OCI-LY1 (cell line): Measurements from ENCODE around the gene FBXO7.

ENCODE experiments used
- H2AFZ ChIP-seq: fragments of 200-600 bp; sonication (generic), shearing (Covaris generic); 2 replicates; pipeline ENCODE4 v1.6.0; 2014; ENCODE audit warnings: antibody characterized with exemption, mild to moderate bottlenecking, low read length
- H3F3A ChIP-seq: fragments of 200-600 bp; sonication (generic), shearing (Covaris generic); 2 replicates; pipeline ENCODE4 v1.6.0; 2014; ENCODE audit warnings: mild to moderate bottlenecking, antibody characterized with exemption, low read length, moderate library complexity; ENCODE audit not compliant: insufficient read depth
- H3K27ac ChIP-seq: fragments of 200-600 bp; sonication (generic); 2 replicates; pipeline ENCODE4 v1.5.1; 2014; ENCODE audit warnings: low read length, mixed run types, mild to moderate bottlenecking, low read depth; ENCODE audit not compliant: poor library complexity, severe bottlenecking
- H3K27me3 ChIP-seq: fragments of 200-600 bp; sonication (generic); 2 replicates; pipeline ENCODE4 v1.6.0; 2014; ENCODE audit warnings: antibody characterized with exemption, mild to moderate bottlenecking, low read length, moderate library complexity; ENCODE audit not compliant: insufficient read depth
- H3K36me3 ChIP-seq: fragments of 200-600 bp; sonication (generic); 2 replicates; pipeline ENCODE4 v1.6.1; 2014; ENCODE audit warnings: mild to moderate bottlenecking, antibody characterized with exemption, low read length, moderate library complexity, mixed read lengths; ENCODE audit not compliant: insufficient read depth
- H3K4me1 ChIP-seq: fragments of 200-600 bp; sonication (generic); 2 replicates; pipeline ENCODE4 v1.5.1; 2014; ENCODE audit warnings: mild to moderate bottlenecking, low read length, moderate library complexity; ENCODE audit not compliant: insufficient read depth, severe bottlenecking
- H3K4me2 ChIP-seq: fragments of 200-600 bp; sonication (generic), shearing (Covaris generic); 2 replicates; pipeline ENCODE4 v1.6.1; 2014; ENCODE audit warnings: low read length
- H3K4me3 ChIP-seq: fragments of 200-600 bp; sonication (generic); 2 replicates; pipeline ENCODE4 v1.5.1; 2014; ENCODE audit warnings: low read length, low read depth, mild to moderate bottlenecking, mixed read lengths; ENCODE audit not compliant: poor library complexity, severe bottlenecking
- H3K79me2 ChIP-seq: fragments of 200-600 bp; shearing (Covaris generic); 2 replicates; pipeline ENCODE4 v1.6.1; 2016; ENCODE audit warnings: mixed run types, low read length, mixed read lengths; ENCODE audit not compliant: insufficient read depth
- H3K9ac ChIP-seq: fragments of 200-600 bp; sonication (generic), shearing (Covaris generic); 2 replicates; pipeline ENCODE4 v1.6.1; 2014; ENCODE audit warnings: mild to moderate bottlenecking, low read length, mixed read lengths
- H3K9me2 ChIP-seq: fragments of 200-600 bp; sonication (generic), shearing (Covaris generic); 2 replicates; pipeline ENCODE4 v1.6.1; 2014; ENCODE audit warnings: low read depth, mild to moderate bottlenecking, low read length, mixed read lengths
- H3K9me3 ChIP-seq: fragments of 200-600 bp; shearing (Covaris generic); 2 replicates; pipeline ENCODE4 v1.6.1; 2014; ENCODE audit warnings: low read length, mixed read lengths
- H4K20me1 ChIP-seq: fragments of 200-600 bp; sonication (generic), shearing (Covaris generic); 2 replicates; pipeline ENCODE4 v1.6.0; 2016; ENCODE audit warnings: mild to moderate bottlenecking, low read length; ENCODE audit not compliant: insufficient read depth
- EZH2 ChIP-seq: fragments of 200-600 bp; sonication (generic), shearing (Covaris generic); IDR thresholded peaks from 2 replicates; pipeline ENCODE4 v1.8.0; 2017; ENCODE audit warnings: borderline replicate concordance, mixed run types, mild to moderate bottlenecking, antibody characterized with exemption, low read length, moderate library complexity, mixed read lengths
- TF ChIP-seq, protein P1 (sequence below): fragments of 200-600 bp; sonication (generic), shearing (Covaris generic); IDR thresholded peaks from 2 replicates; pipeline ENCODE4 v1.5.1; 2017; ENCODE audit warnings: mild to moderate bottlenecking, antibody characterized with exemption, low read length, moderate library complexity, mixed read lengths

FBXO7 gene

DNA sequence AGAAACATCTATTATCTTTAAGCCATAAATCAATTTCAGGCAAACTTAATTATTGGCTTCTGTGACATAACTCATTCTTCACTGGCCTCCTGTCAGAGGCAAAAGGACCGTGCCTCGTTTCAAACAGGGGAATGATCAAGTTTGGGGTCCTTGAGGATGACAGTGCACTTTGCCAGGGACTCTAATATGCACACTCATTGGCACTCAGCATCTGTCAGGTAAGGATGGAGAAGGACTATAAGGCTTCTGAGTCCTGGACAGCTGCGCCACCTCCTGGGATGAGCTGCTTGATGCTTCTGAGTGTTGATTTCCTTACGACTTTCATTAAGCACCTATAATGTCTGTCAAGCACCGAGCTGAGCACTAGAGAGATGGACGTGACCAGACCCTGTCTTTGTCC lies 30.5 kb upstream of the FBXO7 start:
- no peak overlapping the region for H3K27ac ChIP-seq
- no peaks in the 10 kb centered on the region for H3K9me2 ChIP-seq
- H3K79me2 ChIP-seq = no peaks in the 10 kb centered on the region
- H3K9me3 ChIP-seq = no peaks in the 10 kb centered on the region
- no peaks in the 10 kb centered on the region for H3K4me1 ChIP-seq
- H3K4me3 ChIP-seq = no peak overlapping the region
- no peaks in the 10 kb centered on the region for H3F3A ChIP-seq
- H3K9ac ChIP-seq = no peak overlapping the region
- H3K4me2 ChIP-seq = no peak overlapping the region
- no peaks in the 10 kb centered on the region for H4K20me1 ChIP-seq
- TF ChIP-seq, protein P1, sequence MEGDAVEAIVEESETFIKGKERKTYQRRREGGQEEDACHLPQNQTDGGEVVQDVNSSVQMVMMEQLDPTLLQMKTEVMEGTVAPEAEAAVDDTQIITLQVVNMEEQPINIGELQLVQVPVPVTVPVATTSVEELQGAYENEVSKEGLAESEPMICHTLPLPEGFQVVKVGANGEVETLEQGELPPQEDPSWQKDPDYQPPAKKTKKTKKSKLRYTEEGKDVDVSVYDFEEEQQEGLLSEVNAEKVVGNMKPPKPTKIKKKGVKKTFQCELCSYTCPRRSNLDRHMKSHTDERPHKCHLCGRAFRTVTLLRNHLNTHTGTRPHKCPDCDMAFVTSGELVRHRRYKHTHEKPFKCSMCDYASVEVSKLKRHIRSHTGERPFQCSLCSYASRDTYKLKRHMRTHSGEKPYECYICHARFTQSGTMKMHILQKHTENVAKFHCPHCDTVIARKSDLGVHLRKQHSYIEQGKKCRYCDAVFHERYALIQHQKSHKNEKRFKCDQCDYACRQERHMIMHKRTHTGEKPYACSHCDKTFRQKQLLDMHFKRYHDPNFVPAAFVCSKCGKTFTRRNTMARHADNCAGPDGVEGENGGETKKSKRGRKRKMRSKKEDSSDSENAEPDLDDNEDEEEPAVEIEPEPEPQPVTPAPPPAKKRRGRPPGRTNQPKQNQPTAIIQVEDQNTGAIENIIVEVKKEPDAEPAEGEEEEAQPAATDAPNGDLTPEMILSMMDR = peak; percentile 57
- no peak for TF ChIP-seq EZH2
- no peaks in the 10 kb centered on the region for H3K36me3 ChIP-seq
- no peak overlapping the region for H2AFZ ChIP-seq
- no peaks in the 10 kb centered on the region for H3K27me3 ChIP-seq

DNA sequence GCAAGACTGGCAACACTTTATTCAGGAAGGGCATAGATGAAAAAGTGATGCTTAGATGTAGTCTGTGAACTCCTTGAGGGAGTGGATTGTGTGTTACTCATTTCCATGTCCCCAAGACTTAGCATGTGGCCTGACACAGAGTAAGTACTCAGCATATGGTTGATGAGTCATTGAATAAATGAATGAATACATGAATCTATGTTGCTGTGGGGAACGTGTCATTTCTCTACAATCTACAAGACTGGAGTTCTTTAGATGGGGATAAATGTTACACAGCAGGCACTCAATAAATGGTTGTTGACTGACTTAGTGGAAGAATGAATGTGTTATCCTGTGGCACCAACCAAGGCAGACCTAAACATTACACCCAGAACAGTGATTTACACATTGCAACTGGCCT lies 28.3 kb upstream of the FBXO7 start:
- no peak overlapping the region for H3K27ac ChIP-seq
- no peaks in the 10 kb centered on the region for H4K20me1 ChIP-seq
- TF ChIP-seq, protein P1 = no peak
- TF ChIP-seq EZH2 = no peak
- H3K4me1 ChIP-seq = no peaks in the 10 kb centered on the region
- H3K9me2 ChIP-seq = no peaks in the 10 kb centered on the region
- H2AFZ ChIP-seq = no peak overlapping the region
- no peak overlapping the region for H3K4me3 ChIP-seq
- no peaks in the 10 kb centered on the region for H3F3A ChIP-seq
- H3K4me2 ChIP-seq = no peak overlapping the region
- no peaks in the 10 kb centered on the region for H3K27me3 ChIP-seq
- H3K36me3 ChIP-seq = no peaks in the 10 kb centered on the region
- no peaks in the 10 kb centered on the region for H3K79me2 ChIP-seq
- H3K9me3 ChIP-seq = no peaks in the 10 kb centered on the region
- no peak overlapping the region for H3K9ac ChIP-seq

DNA sequence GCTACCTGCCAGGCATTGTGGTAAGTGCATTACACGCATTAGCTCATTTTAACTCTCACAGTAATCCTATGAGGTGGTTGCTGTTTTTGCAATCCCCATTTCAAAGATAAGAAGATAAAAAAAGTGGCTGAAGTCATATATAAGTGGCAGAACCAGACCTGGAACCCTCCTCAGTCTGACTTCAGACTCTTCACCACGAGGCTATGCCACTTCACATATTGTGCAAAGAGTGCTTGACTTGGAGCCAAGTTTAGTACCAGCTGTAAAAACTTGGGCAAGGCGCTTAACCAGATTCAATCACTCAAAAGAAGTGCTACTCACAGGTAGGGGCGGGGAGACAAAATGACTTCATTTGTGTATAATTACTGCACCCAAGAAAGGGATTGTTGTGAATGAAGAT lies 25.6 kb upstream of the FBXO7 start:
- Histone ChIP-seq H3K4me3 (no peak overlapping the region), H3K4me2 (no peak overlapping the region), H3K27me3 (no peaks in the 10 kb centered on the region), H3K9ac (no peak overlapping the region), H3K9me3 (no peaks in the 10 kb centered on the region), H3K36me3 (no peaks in the 10 kb centered on the region), H3K27ac (no peak overlapping the region), H3K9me2 (no peaks in the 10 kb centered on the region), H2AFZ (no peak overlapping the region), H3K79me2 (no peaks in the 10 kb centered on the region), H3F3A (no peaks in the 10 kb centered on the region), H3K4me1 (no peaks in the 10 kb centered on the region), H4K20me1 (no peaks in the 10 kb centered on the region)
- TF ChIP-seq, protein P1 = no peak
- no peak for TF ChIP-seq EZH2
